Cerebellar cortex (tissue), 1 donor: ENCODE measurements around the gene LCNL1.
"Not testable (repeated sequence)": the region's sequence is repeated elsewhere in the genome, so short reads cannot be mapped to it uniquely, and the experiment has no call there.

Experiments
- DNase-seq: peaks from one replicate; pipeline ENCODE4 v3.0.0-alpha.2; 2015; ENCODE audit warnings: low spot score

The LCNL1 gene

DNA sequence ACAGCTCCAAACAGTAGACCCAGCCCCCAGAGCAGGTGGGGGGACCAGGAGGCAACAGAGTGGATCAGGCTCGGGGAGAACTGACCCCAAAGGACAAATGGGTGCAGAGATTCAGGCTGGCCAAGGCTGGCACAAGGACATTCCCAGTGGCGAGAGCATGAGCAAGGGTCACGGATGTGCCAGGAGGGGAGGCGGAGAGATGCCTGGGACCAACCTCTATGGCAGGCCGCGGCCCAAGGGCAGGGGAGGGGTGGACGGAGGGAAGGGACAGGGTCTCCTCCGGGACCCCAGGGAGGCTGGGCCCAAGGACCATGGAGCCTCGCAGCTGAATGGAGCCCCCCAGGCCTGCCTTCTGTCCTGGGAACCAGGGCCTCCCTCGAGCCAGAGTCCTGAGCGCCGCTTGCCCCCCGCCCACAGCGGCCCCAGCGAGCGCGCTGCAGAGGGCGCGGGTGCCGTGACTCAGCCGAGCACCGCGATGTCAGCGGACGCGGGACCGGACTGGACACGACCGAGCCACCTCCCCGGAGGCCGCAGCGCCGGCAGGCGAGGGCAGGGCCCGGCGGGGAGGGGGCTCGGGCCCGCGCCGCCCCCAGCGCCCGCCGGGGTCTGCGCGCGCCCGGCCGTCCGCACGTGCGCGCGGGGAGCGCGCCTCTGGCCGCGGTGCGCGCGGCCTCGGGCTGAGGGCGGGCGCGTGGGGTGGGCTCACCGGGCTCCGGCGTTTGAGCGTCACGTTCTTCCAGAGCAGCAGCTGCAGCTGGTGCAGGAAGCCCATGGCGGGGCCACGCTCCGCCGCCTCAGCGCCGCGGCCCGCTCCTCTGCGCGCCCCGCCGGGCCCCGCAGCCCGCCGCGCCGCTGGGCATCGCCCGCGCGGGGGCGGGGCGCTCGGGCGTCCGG is 44.8 kb downstream of the LCNL1 start, which contains the start of gene ABCA2:
Gene ABCA2 (minus strand): TSS at position 869 of the 894 bp plus-strand sequence. CDS start 97 bp downstream, at position 772.
- DNase-seq: no peak

DNA sequence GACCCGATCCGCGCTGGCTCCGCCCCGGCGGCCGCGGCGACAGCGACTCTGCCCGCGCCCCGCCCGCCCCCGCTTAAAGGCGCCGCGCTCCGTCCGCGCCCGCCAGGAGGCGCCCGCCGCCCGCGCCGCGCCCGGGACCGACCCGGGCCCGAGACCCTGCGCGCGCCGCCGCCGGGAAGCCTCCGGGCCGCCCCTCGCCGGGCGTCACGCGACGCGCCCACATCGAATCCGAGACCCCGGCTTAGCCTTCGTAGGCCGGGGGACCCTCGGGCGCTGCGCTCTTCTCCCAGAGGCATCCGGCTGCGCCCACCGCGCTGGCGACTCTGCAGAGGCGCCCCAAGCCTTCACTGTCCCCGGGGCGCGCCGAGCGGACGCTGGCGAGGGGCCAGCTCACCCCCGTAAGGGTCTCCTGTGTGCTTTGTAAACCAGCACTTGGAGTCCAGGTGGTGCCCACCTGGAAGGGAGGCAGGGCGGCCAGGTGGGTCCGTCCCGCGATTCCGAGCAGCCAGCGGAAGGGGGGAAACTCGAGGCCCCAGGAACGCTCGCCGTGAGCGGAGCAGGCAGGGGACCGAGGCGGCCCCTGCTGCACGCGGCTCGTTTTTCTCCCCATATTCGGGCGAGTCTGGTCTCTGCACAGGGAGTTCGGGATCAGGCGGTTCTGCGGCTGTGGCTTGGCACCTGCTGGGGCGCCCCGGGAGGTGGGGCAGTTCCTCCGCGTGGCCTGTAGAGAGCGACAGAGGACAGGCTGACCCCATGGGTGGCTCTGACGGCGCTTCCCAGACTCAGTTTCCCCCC is 45.7 kb downstream of the LCNL1 start:
- DNase-seq: peak; percentile 48

DNA sequence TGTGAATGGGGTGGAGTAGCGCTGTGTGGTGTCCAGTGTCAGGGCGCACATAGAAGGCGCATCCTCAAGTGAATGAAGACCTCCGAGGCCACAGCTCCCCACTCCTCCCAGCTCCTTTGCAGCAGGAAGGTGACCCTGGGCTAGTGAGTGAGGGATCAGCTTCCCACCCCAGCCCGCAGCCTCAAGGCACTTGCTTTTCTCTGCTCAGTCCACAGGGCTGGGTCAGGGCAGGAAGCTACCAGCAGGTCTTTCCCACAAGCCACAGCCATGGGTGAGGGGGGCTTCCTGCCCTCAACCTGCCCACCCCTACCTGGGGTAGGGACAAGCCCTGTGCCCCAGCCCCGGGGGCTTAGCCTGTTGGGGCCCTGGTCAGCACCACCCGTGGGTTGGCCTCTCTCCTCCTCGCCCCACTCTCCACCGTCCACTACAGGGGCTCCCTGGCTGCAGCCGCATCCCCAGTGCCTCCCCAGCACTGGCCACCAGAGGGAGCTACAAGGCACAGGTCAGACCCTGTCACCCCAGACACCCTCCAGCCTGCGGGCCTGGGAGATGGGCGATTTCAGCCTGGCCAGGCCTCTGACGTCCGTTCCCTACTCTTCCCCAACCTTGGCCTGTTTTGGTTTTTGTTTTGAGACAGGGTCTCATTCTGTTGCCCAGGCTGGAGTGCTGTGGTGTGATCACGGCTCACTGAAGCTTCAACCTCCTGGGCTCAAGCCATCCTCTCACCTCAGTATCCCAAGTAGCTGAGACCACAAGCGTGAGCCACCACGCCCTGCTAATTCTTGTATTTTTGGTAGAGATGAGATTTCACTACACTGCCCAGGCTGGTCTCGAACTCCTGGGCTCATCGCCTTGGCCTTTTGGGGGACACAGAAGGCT is 46.5 kb downstream of the LCNL1 start:
- peak; percentile 83 for DNase-seq

- no peak for DNase-seq
Observed at GRCh38 chr9:137030006-137030405, 47.2 kb downstream of the LCNL1 start.

- peak; percentile 52 for DNase-seq
Observed at GRCh38 chr9:137030538-137031527, 48.0 kb downstream of the LCNL1 start.

- DNase-seq: no peak
Observed at GRCh38 chr9:137031904-137032640, 49.3 kb downstream of the LCNL1 start, which contains the start of gene FUT7. Gene FUT7 (minus strand): TSS chr9:137032088. CDS start chr9:137031991, 97 bp downstream.

DNA sequence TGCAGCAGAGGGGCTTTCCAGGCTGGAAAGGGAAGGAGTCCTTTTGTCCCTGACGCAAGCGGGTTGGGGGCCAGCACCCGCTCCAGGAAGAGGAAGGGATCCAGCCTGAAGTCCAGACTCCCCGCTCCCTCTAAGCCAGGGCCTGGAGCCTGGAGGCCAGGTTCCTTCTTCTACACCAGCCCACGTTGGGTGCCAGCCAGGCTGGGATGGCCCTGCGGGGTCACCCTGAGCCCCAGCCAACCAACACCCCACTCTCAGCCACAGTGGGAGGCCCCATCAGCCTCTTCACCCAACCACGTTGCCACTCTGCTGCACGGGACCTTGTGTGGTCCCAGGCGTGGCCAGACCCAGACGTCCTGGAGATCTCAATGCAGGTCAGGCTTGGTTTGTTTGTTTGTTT is 50.1 kb downstream of the LCNL1 start:
- no peak for DNase-seq

DNA sequence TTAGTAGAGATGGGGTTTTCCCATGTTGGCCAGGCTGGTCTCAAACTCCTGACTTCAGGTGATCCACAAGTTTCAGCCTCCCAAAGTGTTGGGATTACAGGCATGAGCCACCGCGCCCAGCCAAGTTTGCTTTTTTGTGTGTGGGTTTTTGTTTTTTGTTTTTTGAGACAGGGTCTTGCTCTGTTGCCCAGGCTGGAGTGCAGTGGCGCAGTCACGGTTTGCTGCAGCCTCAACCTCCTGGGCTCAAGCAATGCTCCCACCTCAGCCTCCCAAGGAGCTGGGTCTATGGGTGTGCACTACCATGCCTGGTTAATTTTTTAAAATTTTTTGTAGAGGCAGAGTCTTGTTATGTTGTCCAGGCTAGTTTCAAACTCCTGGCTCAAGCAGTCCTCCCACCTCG is 50.7 kb downstream of the LCNL1 start:
- not testable (repeated sequence) for DNase-seq

GRCh38 chr9:137034039-137034708 is 51.4 kb downstream of the LCNL1 start:
- no peak for DNase-seq

GRCh38 chr9:137034709-137035506 is 52.1 kb downstream of the LCNL1 start:
- DNase-seq: peak; percentile 94
